ENCODE measurements around the gene TMEM106B.

DNA sequence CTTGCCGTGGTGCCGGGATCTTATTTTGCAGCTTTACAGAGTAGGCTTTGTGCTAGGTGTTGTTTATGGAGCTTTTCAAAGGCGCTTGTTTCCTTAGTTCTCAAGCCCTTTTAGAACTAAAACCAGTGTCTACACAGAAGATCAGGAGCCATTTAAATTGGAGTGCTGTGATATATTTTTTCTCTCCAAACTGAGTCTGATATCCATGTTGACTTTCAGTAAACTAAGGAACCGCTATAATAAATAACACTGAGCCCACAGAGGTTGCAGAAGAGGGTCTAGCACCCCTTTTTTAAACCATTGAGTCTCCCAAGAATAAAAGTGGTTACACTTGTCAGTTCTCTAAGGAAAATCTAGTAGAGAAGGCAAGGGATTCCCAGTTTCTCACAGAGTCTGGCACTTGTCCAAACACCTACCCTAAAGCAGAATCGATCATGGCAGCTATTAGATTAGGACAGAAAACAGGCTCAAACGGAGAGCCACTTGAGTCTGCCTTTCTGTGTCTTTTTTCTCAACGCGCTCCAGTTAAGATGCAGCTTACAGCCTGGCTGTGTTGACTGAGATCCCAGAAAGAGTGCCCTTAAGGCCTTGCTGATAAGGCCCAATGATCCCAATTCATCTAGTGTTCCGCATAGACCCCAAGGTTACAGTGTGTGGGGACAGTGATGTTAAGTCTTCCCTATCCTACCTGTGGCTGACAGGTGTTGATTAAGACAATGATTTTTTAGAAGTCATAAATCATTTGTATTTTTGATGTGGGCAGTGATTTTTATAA lies 804 bp downstream of the TMEM106B start:
- TF ChIP-seq, protein P1, sequence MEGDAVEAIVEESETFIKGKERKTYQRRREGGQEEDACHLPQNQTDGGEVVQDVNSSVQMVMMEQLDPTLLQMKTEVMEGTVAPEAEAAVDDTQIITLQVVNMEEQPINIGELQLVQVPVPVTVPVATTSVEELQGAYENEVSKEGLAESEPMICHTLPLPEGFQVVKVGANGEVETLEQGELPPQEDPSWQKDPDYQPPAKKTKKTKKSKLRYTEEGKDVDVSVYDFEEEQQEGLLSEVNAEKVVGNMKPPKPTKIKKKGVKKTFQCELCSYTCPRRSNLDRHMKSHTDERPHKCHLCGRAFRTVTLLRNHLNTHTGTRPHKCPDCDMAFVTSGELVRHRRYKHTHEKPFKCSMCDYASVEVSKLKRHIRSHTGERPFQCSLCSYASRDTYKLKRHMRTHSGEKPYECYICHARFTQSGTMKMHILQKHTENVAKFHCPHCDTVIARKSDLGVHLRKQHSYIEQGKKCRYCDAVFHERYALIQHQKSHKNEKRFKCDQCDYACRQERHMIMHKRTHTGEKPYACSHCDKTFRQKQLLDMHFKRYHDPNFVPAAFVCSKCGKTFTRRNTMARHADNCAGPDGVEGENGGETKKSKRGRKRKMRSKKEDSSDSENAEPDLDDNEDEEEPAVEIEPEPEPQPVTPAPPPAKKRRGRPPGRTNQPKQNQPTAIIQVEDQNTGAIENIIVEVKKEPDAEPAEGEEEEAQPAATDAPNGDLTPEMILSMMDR (IDR thresholded peaks at IDR 0.05; ENCODE audit: low read depth, low read length, poor library complexity, severe bottlenecking) = no peak
- TF ChIP-seq EZH2phosphoT487 (IDR thresholded peaks at IDR 0.05; ENCODE audit: borderline replicate concordance, low read length) = no peak

All from DOHH2 (cell line).